VCaP (cell line): ENCODE data around the gene TENM4.

Source experiments
- H3K27ac ChIP-seq: fragments of 450-650 bp; 2 replicates; pipeline ENCODE4 v1.5.1; 2017
- TF ChIP-seq, protein P1 (sequence below): fragments of 450-650 bp; conservative IDR thresholded peaks from 2 replicates; pipeline ENCODE4 v1.5.1; 2017; ENCODE audit warnings: mild to moderate bottlenecking, moderate library complexity

Gene TENM4

GRCh38 chr11:79363861-79364378, 76.9 kb downstream of the TENM4 start:
- TF ChIP-seq, protein P1, sequence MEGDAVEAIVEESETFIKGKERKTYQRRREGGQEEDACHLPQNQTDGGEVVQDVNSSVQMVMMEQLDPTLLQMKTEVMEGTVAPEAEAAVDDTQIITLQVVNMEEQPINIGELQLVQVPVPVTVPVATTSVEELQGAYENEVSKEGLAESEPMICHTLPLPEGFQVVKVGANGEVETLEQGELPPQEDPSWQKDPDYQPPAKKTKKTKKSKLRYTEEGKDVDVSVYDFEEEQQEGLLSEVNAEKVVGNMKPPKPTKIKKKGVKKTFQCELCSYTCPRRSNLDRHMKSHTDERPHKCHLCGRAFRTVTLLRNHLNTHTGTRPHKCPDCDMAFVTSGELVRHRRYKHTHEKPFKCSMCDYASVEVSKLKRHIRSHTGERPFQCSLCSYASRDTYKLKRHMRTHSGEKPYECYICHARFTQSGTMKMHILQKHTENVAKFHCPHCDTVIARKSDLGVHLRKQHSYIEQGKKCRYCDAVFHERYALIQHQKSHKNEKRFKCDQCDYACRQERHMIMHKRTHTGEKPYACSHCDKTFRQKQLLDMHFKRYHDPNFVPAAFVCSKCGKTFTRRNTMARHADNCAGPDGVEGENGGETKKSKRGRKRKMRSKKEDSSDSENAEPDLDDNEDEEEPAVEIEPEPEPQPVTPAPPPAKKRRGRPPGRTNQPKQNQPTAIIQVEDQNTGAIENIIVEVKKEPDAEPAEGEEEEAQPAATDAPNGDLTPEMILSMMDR: no peak
- H3K27ac ChIP-seq: no peak overlapping the region

- no peak overlapping the region for H3K27ac ChIP-seq
- TF ChIP-seq, protein P1: no peak
These were observed 77.6 kb downstream of the TENM4 start for GRCh38 chr11:79363256-79363655.

- H3K27ac ChIP-seq: no peak overlapping the region
- TF ChIP-seq, protein P1: no peak
These were observed 78.0 kb downstream of the TENM4 start for GRCh38 chr11:79362821-79363220.

- TF ChIP-seq, protein P1: no peak
These were observed 78.5 kb downstream of the TENM4 start for GRCh38 chr11:79362206-79362757.

GRCh38 chr11:79358258-79358657, 82.6 kb downstream of the TENM4 start:
- H3K27ac ChIP-seq: no peak overlapping the region
- TF ChIP-seq, protein P1: no peak

More at GRCh38 chr11:79362206-79362757, 78.5 kb downstream of the TENM4 start:
- no peak overlapping the region for H3K27ac ChIP-seq

- TF ChIP-seq, protein P1: no peak
- H3K27ac ChIP-seq: peak overlapping the region; percentile 36; the same call in 1 of the 2 replicates
These were observed 87.1 kb downstream of the TENM4 start for GRCh38 chr11:79353706-79354105.

- H3K27ac ChIP-seq: no peak overlapping the region
- TF ChIP-seq, protein P1: no peak
These were observed 88.5 kb downstream of the TENM4 start for GRCh38 chr11:79352349-79352703.
